ENCODE results near the gene PHTF1. TPM values are rescaled to one million over a fixed set of nuclear protein-coding genes. Genes with fewer than 3 reads are reported as not detected.
A peak's percentile ranks its signal among the peaks of the same experiment; 100 is the strongest.

PHTF1 gene
- total RNA-seq, 4 donors from 2014 or later: 1.5 to 17.8 (median 6.9) TPM

DNA sequence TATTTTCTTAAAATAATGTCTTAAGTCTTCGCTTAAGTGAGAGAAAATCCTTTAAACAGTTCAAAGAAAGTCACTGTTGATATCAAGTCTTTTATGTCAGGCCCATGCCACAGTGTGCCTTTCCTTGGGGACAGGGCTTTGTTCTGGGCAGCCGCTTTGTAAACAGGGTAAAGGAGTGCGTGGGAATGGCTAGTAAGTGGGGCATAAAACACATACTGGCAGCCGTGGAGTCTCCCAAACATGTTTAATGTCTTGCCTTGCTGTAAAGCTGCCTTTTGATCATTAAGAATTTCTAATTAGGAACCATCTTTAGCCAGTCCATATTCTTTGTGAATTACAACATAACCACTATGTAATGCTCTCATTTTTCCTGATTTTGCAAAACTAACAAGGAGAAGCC, 99.7 kb downstream of the PHTF1 start:
- DNase-seq: no peak
- in situ Hi-C loops (cut with MboI; ENCODE audit: low pct_ligation_motif_present in 1 of 4, low pct_unique_long_range_greater_than_20kb in 1 of 4, low sequenced_read_pairs in 3 of 4): no loop called here
- no peaks in the 10 kb centered on the region for H3K9me3 ChIP-seq
- no peak for TF ChIP-seq POLR2A (IDR thresholded peaks at IDR 0.05)
- TF ChIP-seq, protein P1, sequence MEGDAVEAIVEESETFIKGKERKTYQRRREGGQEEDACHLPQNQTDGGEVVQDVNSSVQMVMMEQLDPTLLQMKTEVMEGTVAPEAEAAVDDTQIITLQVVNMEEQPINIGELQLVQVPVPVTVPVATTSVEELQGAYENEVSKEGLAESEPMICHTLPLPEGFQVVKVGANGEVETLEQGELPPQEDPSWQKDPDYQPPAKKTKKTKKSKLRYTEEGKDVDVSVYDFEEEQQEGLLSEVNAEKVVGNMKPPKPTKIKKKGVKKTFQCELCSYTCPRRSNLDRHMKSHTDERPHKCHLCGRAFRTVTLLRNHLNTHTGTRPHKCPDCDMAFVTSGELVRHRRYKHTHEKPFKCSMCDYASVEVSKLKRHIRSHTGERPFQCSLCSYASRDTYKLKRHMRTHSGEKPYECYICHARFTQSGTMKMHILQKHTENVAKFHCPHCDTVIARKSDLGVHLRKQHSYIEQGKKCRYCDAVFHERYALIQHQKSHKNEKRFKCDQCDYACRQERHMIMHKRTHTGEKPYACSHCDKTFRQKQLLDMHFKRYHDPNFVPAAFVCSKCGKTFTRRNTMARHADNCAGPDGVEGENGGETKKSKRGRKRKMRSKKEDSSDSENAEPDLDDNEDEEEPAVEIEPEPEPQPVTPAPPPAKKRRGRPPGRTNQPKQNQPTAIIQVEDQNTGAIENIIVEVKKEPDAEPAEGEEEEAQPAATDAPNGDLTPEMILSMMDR (IDR thresholded peaks at IDR 0.05): no peak
- no peak for TF ChIP-seq POLR2AphosphoS5 (IDR thresholded peaks at IDR 0.05)
- TF ChIP-seq EP300 (IDR thresholded peaks at IDR 0.05; ENCODE audit: low read depth): no peak
- 78 to 82% methylated on average over 4 of the region's 4 CpGs for WGBS, 2 donors (ENCODE audit: low coverage in 1 of 2)
- H3K4me1 ChIP-seq: peaks cover 0 to 18% (median 0%) of the 10 kb centered on the region in 4 donors
- H3K4me3 ChIP-seq: no peak overlapping the region
- H3K36me3 ChIP-seq: no peaks in the 10 kb centered on the region
- H3K27me3 ChIP-seq: no peaks in the 10 kb centered on the region
- peak overlapping the region in 2 of 4 donors; percentile 4 to 23 for H3K27ac ChIP-seq
- intact Hi-C loops (cut with DNase I; ENCODE audit: low total_unique reads): no loop called here

GRCh38 chr1:113659035-113659434, 100.3 kb downstream of the PHTF1 start:
- in situ Hi-C loops (cut with MboI; ENCODE audit: low pct_ligation_motif_present in 1 of 4, low pct_unique_long_range_greater_than_20kb in 1 of 4, low sequenced_read_pairs in 3 of 4): no loop called here
- Histone ChIP-seq H3K36me3 (peaks cover 0 to 3% (median 0%) of the 10 kb centered on the region in 4 donors), H3K27ac (peak overlapping the region in 2 of 4 donors; percentile 4 to 23), H3K27me3 (no peaks in the 10 kb centered on the region), H3K9me3 (no peaks in the 10 kb centered on the region), H3K4me3 (no peak overlapping the region), H3K4me1 (peaks cover 0 to 18% (median 0%) of the 10 kb centered on the region in 4 donors)
- TF ChIP-seq, protein P1 (IDR thresholded peaks at IDR 0.05): no peak
- DNase-seq: no peak
- intact Hi-C loops (cut with DNase I; ENCODE audit: low total_unique reads): no loop called here
- WGBS, 2 donors (ENCODE audit: low coverage in 1 of 2): 88 to 91% methylated on average over 9 of the region's 9 CpGs

DNA sequence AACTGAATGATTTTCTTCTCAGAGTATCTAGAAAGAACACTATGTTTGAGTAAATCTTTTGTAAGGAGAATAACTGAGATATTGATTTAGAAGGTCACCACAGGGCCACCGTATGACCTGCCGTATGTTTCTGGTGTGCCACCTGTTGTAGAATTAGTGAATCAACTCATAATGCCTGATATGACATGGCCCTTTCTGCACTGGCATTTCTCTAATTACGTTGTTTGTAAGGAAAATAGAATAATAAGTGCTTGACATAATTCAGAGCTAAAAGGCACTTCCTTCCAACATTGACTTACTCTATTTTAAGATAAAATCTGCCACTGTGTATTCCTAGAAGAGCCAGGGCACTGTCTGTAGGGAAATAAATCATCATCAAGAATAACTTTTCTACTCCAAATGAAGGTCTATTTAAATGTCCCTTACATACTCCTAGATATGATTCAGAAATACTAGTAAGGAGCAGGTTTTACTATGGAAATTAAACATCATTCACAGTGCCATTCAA, 101.7 kb downstream of the PHTF1 start:
- intact Hi-C loops (cut with DNase I; ENCODE audit: low total_unique reads) (no loop called here), in situ Hi-C loops (cut with MboI; ENCODE audit: low pct_ligation_motif_present in 1 of 4, low pct_unique_long_range_greater_than_20kb in 1 of 4, low sequenced_read_pairs in 3 of 4) (no loop called here)
- Histone ChIP-seq H3K4me1 (peaks cover 0 to 11% (median 0%) of the 10 kb centered on the region in 4 donors), H3K27ac (peak overlapping the region in 2 of 4 donors; percentile 1 to 8), H3K27me3 (no peaks in the 10 kb centered on the region), H3K4me3 (no peak overlapping the region), H3K36me3 (peaks cover 0 to 8% (median 0%) of the 10 kb centered on the region in 4 donors), H3K9me3 (no peaks in the 10 kb centered on the region)
- DNase-seq: no peak
- TF ChIP-seq EP300 (IDR thresholded peaks at IDR 0.05; ENCODE audit: low read depth) (no peak), POLR2A (IDR thresholded peaks at IDR 0.05) (no peak), POLR2AphosphoS5 (IDR thresholded peaks at IDR 0.05) (no peak)
- TF ChIP-seq, protein P1 (IDR thresholded peaks at IDR 0.05): no peak
- 75 to 80% methylated on average over 3 of the region's 3 CpGs for WGBS, 2 donors (ENCODE audit: low coverage in 1 of 2)

GRCh38 chr1:113657126-113657525, 102.2 kb downstream of the PHTF1 start:
- peaks cover 0 to 8% (median 0%) of the 10 kb centered on the region in 4 donors for H3K36me3 ChIP-seq
- intact Hi-C loops (cut with DNase I; ENCODE audit: low total_unique reads) (no loop called here), in situ Hi-C loops (cut with MboI; ENCODE audit: low pct_ligation_motif_present in 1 of 4, low pct_unique_long_range_greater_than_20kb in 1 of 4, low sequenced_read_pairs in 3 of 4) (no loop called here)
- no peak for TF ChIP-seq POLR2A (IDR thresholded peaks at IDR 0.05)
- TF ChIP-seq, protein P1 (IDR thresholded peaks at IDR 0.05): no peak
- no peak for TF ChIP-seq POLR2AphosphoS5 (IDR thresholded peaks at IDR 0.05)
- TF ChIP-seq EP300 (IDR thresholded peaks at IDR 0.05; ENCODE audit: low read depth): no peak
- H3K27me3 ChIP-seq: no peaks in the 10 kb centered on the region
- peak overlapping the region in 2 of 4 donors; percentile 1 to 8 for H3K27ac ChIP-seq
- 55 to 75% methylated on average over 3 of the region's 3 CpGs for WGBS, 2 donors (ENCODE audit: low coverage in 1 of 2)
- no peak overlapping the region for H3K4me3 ChIP-seq
- no peaks in the 10 kb centered on the region for H3K9me3 ChIP-seq
- no peak for DNase-seq
- peaks cover 0 to 11% (median 0%) of the 10 kb centered on the region in 4 donors for H3K4me1 ChIP-seq
